ENCODE data around the gene ITGB4.

GRCh38 chr17:75684924-75685323 is 36.3 kb upstream of the ITGB4 start:
- TF ChIP-seq CTCF (IDR thresholded peaks at IDR 0.05) (no peak), EP300 (IDR thresholded peaks at IDR 0.05) (no peak), POLR2AphosphoS5 (IDR thresholded peaks at IDR 0.05) (no peak), POLR2A (IDR thresholded peaks at IDR 0.05) (no peak)

All from gastroesophageal sphincter (tissue), 3 donors.